ENCODE data around the gene CPA5. TPM values are rescaled to one million over a fixed set of nuclear protein-coding genes. Genes with fewer than 3 reads are reported as not detected.
A peak's percentile ranks its signal among the peaks of the same experiment; 100 is the strongest.

The CPA5 gene, protein sequence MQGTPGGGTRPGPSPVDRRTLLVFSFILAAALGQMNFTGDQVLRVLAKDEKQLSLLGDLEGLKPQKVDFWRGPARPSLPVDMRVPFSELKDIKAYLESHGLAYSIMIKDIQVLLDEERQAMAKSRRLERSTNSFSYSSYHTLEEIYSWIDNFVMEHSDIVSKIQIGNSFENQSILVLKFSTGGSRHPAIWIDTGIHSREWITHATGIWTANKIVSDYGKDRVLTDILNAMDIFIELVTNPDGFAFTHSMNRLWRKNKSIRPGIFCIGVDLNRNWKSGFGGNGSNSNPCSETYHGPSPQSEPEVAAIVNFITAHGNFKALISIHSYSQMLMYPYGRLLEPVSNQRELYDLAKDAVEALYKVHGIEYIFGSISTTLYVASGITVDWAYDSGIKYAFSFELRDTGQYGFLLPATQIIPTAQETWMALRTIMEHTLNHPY
- not detected in 2 replicates for total RNA-seq (2014; rRNA removed; shearing (Covaris generic))
- polyA plus RNA-seq (2015; cell fraction: cytosol; rRNA removed): 0.15 and 0.28 TPM in 2 replicates
- 0.08 TPM in 1 of 2 replicates, not detected in the other for polyA plus RNA-seq (2015; cell fraction: nucleus; rRNA removed)

DNA sequence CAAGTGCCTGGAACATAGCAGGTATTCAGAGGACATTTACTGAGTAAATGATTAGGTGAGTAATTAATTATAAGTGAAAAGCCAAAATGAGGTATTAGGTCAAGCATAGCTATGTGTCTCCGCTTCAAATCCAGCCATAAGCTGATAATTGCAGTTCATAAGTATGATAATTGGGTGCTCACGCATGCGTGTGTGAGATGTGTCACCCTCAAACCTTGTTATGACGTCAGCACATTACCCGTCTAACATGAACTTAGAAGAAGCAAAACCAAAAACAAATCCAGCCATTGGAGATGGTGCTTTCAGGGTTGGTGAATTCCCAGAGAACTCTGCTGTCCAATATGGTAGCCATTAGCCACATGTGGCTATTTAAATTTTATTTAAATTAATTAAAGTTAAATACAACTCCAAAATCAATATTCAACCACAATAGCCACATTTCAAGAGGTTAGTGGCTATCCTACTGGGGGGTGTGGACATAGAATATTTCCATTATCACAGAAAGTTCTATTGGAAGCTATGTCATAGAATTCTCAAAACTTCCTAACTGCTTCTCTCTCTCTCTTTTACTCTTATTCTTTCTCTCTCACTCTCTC, at the start of gene CPA5:
Gene CPA5, plus strand, starts transcription at position 546 of the 596 bp plus-strand sequence. CDS start 1,670 bp downstream, outside the sequence.
- DNase-seq (ENCODE audit: low read depth): no peak

DNA sequence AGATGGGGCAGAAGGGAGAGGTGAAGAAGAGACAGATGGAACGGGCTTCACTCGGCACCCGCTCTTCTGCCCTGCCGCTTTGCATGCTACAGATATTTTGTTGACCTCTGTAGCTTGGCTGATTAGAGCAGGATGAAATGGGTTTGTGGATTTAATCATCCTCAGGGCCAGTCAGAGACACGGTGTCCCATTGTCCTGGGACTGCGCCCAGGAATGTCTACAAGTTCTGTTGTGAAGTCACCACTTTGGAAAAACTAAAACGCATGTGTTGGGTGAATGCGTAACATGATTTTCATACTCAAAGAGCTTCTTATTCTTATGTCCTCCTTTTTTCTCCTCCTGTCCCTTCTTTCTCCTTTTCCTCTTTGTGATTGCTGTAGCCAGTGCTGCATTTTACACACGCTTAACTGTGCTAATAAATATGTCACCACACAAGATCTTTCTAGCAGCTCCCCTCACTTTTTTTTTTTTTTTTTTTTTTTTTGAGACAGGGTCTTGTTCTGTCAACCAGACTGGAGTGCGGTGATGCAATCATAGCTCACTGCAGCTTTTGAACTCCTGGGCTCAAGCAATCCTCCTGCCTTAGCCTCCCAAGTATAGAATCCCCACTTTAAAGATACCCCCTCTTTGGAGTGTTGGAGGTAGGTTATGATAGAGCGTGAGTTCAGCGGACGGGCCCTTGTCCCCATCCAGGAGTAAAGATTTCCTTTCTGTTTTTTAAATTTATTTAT, 48.2 kb upstream of the CPA5 start:
- DNase-seq (ENCODE audit: low read depth): no peak

DNA sequence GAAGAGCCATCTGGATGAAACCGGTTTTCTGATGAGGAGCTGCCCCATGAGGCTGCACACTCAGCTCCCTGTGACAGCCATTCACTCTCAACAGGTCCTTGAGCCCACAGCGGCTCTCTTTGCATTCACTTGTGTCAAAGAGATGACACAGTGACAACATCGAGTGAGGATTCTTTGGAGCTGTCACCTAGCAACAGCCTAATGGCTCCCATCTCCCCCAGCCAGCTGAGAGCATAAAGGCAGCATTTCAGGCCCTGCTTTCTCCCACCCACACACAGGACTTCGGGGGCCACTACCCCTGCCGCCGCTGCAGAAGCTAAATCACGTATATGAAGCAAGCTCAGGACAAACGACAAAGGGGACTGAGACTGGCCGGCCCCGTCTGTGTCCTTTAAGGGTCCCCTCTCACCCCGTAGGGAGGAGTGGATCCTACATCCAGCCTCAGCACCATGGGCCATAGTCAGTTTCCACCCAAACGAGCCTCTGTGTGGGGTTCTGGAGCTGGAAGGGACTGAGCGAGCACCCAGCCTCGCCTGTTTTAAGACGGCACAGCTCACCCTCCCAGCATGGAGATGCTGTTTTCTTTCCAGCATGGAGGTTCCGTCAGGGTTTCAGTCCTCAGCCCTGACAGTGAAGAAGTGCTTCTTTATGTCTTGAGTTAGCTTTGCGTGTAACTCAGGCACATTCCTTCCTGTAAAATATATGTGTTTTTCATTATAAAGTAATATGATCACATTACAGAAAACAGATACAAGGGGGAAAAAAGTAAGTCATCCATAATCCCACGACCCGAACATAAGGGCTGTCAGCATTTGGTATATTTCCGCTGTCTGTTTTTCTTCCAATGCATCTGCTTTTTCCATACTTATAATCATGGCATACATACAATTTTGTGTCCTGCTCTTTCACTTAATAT, 46.7 kb upstream of the CPA5 start:
- no peak for DNase-seq (ENCODE audit: low read depth)

DNA sequence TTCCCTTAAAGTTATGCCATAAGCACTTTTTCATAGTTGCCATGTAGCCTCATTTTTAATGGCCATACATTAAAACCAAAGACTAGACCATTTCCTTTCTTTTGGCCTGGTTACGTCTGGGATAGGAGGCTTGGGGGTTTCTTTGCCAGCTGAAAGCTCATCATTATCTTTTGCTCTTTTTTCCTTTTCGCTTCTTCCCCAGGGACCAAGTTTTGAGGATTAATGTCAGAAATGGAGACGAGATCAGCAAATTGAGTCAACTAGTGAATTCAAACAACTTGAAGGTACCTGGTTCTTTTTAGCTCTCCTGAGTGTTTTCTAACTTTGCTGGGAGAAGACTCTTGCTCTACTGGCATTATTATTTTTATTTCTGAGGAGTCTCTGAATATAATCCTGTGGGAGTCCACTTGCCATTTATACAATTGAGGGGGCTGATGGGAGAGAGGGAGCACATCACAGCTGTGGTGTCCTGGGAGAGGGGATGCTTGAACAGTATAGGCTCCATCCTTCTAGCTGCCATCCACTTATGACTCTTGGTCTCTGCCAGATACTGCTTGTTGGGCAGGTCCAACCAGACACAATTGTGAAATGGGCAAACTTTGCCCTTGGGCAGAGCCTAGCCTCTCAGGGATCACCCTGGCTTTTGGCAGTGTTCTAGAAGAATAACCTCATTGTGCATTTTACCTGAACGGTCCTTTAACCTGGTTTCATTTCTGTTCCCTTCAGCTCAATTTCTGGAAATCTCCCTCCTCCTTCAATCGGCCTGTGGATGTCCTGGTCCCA, 45.9 kb upstream of the CPA5 start:
- DNase-seq (ENCODE audit: low read depth): no peak

DNA sequence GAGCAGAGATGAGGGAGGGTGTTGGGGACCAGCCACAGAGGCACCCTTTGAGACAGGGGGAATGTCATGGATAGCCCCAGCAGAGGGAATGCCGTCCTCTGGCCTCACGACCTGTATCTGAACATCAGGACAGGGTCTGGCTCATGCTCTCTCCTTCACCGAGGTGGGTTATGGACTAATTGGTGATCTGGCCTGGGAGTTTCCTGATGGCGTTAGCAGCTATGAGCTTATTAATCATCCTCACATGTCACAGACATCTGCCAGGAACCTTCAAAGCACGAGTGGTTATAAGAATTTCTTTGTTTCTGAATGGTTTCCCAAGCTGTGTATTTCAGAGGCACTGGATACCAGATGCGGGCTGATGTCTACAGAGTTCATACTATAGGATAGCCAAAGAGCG, 44.8 kb upstream of the CPA5 start:
- no peak for DNase-seq (ENCODE audit: low read depth)

DNA sequence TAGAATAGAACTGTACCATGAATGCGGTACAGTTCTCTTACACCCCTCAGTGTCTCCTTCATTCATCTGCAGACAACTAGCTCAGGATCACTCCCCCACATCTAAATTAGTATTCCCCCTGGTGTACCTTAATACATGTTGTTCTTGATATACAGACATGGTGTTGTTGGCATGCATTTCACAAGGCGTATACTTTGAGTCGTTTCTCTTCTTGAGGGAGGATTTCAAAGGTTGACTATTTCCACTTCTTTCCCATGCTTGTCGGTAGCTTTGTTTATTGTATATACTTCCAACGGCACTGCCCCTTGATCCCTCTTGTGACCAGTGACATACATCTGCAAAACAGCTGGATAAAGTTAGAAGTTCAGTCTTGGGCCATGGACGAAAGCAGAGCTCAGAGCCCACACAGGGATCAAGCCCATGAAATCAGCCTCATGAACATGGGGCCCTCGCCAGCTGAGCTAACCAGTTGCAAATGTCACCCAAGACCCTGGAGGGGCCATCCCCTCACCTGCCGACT, 43.1 kb upstream of the CPA5 start:
- no peak for DNase-seq (ENCODE audit: low read depth)

DNA sequence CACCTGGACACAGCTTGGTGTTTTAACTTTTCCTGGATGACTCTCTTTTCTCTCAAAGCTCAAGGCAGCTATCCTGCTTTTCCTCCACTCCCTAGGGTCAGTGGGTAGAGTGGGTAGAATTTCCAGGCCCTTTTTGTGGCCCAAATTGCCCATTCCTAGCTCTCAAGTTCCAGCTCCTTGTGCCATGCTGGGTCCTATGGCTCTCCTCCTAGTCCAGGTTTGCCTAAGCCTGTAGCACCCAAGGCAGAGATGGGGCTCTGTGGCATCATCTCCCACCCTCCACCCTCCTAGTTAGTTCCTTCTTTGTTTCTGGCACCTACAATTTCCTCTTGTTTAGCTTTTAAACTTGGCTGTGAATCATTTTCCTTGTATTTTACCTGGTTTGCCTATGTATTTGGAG, 42.0 kb upstream of the CPA5 start:
- no peak for DNase-seq (ENCODE audit: low read depth)

DNA sequence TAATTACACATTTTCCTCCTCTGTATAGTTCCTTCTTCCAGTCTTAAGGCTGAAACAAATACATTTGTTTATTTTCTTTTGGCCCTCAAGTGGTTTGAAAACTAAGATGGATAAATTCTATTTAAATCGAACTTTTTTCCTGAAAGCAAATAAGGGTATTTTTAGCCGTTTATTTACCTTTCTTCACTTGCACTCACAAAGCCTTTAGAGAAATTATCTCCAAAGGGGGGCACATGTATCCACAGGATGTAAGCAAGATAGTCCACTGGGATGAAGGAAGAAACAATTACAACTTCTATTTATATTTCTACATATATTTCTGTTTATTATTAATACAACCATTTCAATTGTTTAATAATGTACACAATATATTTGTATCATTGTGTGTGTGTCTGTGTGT, 41.5 kb upstream of the CPA5 start:
- no peak for DNase-seq (ENCODE audit: low read depth)

DNA sequence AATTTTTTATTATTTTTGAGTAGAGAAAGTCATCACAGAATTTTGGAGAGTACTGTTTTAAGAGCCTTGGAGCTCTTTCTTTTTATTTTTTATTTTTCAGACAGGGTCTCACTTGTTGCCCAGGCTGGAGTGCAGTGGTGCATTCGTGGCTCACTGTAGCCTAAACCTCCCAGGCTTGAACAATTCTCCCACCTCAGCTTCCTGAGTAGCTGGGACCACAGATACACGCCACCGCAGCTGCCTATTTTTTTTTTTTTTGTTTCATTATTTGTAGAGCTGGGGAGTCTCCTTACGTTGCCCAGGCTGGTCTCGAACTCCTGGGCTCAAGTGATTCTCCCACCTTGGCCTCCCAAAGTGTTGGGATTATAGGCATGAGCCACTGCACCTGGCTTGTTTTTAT, 41.1 kb upstream of the CPA5 start:
- DNase-seq (ENCODE audit: low read depth): no peak

DNA sequence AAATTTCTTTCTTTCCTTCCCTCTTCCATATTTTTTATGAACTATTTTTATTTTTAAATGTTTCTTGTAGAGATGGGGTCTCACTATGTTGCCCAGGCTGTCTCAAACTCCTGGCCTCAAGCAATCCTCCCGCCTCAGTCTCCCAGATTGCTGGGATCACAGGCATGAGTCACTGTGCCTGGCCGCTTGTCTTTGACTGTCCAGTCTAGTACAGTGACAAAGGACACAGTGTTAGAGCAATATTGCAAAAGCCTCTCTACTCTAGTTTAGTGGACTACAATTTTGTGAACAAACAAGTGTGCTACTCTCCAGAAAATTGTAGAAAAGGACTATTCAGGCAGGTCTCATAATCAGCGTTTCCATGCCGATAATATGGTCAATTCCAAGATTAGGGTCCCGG, 40.6 kb upstream of the CPA5 start:
- DNase-seq (ENCODE audit: low read depth): no peak

DNA sequence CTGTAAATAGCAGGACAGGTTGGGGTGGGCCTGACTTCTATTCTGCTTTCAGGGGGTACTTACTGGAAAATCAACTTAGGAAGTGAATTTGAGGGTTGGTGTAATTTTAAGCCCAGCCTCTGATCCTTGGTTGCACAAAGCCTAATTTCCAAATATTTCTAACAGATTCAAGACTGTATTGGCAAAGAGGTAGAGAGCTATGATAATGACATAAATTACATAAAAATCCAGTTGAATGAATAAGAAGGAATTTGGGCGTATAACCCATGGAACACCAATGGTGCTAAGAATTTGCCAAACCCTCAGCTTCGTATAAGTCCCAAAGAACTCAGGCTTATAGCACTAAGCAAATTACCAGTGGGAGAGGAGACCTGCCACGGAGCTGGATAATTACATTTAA, 39.7 kb upstream of the CPA5 start:
- no peak for DNase-seq (ENCODE audit: low read depth)

DNA sequence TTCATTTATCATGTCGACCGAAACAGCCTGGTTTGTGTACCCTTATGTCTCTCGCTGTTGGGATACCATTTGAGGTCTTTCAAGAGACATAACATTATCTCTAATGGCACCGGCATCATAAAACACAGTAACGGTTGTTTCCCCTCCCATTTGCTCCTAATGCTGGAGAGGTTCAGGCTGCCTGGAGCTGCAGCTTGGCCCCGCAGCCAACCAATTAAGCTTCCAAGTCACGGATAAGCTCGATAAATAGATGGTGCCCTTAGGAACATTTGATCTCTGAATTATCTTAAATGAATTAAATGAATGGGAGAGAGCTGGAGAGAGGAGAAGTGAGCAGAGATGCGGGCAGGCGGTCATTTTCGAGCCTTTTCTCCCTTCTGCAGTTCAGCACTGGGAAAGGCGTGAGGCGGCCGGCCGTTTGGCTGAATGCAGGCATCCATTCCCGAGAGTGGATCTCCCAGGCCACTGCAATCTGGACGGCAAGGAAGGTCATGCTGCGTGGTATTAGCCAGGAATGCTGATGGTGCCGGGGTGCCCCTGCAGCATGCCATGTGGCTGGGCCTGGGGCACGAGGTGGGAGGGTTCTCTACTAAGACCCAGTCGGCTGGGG, 39.1 kb upstream of the CPA5 start:
- DNase-seq (ENCODE audit: low read depth): no peak

DNA sequence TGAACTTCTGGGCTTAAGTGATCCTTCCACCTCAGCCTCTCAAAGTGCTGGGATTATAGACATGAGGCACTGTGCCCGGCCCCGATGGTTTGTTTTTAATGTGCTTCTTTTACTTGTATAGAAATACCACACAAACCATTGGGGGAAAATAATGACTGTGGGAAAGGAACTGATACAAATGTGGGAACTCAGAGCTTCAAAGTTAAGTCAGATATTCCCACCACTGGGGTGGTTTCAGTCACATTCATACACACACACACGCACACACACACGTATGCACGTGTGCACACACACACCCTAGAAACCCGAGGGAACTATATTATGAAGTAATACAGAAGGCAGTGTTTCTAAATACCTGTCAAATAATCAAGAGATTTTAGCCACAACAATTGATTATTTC, 34.6 kb upstream of the CPA5 start:
- DNase-seq (ENCODE audit: low read depth): no peak

DNA sequence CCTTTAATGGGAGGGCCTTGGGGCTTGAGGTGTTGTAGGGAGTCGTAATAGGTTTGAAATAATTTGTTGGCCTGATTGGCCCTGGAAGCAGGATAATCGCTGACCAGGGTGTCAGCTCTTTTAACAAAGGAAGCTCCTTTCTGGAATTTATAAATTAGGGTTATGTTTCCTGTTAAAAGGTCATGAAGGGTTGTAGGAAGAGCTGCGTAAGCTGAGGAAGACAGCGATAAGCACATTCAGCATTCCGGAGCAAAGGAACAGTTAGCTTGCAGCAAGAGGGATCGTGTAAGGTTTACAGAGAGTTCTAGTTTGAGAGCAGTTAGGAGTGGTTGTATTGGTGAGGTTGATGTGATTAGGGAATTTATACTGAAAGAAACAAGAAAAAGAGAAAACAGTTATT, 30.3 kb upstream of the CPA5 start:
- DNase-seq (ENCODE audit: low read depth): no peak

DNA sequence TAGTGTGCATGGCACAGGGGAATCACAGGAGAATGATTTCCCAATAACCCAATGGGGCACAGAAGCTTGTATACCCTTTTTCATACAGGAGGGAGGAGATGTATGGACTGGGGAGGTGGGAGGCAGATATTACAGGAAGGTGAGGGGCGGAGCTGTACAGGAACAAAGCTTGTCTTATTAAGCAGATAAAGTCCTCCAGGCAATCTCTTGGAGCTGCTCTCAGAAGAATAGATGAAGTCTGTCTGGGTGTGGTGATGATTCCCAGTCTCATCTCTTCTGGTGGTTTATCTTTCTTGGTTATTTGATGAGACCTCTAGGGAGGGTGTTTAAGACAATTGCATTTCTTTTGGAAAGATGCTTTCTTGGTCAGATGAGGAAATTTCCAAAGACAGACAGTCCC, 25.1 kb upstream of the CPA5 start:
- DNase-seq (ENCODE audit: low read depth): no peak

DNA sequence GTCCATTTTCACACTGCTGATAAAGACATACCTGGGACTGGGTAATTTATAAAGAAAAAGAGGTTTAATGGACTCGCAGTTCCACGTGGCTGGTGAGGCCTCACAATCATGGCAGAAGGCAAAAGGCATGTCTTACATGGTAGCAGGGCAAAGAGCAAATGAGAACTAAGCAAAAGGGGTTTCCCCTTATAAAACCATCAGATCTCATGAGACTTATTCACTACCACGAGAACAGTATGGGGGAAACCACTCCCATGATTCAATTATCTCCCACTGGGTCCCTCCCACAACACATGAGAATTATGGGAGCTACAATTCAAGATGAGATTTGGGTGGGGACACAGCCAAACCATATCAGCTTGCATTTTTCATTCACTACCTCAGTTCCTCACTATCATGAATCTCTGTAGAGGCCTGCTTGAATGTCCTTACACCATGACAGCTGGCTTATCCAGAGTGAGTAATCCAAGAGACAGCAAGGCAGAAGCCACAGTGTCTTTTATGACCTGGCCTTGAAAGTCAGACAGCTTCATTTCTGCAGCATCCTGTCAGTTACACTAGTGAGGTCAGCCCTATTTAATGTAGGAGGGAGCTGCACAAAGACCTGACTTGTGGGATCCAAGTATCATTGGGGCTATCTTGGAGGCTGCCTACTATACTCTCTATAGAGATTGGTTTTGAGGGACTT, 22.9 kb upstream of the CPA5 start:
- peak; percentile 15 for DNase-seq (ENCODE audit: low read depth)

DNA sequence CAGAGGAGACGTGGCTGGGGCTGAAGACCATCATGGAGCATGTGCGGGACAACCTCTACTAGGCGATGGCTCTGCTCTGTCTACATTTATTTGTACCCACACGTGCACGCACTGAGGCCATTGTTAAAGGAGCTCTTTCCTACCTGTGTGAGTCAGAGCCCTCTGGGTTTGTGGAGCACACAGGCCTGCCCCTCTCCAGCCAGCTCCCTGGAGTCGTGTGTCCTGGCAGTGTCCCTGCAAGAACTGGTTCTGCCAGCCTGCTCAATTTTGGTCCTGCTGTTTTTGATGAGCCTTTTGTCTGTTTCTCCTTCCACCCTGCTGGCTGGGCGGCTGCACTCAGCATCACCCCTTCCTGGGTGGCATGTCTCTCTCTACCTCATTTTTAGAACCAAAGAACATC, 22.0 kb upstream of the CPA5 start:
- no peak for DNase-seq (ENCODE audit: low read depth)

DNA sequence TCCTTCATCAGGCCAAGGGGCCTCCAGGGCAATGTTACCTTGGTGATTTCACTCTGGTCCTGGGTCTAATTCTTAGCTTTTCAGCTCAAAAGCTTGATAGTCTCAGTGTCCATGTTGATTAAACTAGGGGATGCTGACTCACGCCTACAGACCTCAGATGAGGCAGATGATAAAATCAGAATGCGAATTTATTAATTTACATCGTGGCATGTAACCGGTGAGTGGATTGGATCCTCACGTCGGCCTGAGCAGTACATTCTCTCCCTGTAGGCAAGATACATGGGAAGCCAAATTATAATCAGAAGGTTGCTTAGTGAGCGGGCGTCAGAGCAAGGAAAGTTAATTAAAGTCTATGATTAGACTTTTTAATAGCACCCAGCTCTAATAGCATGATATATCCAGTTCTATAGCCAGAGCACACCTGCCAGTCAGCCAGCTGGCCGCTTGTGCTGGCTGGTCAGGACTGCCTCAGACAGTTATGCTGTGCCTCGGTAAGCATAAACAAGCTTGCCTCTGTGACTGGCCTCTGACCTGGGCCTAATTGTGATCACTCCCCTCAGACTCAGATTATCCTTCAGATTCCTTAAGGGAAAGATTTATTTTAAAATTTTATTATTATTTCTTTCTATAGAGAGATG, 20.2 kb upstream of the CPA5 start:
- no peak for DNase-seq (ENCODE audit: low read depth)

Data from HT1080 (cell line).